Lower lobe of right lung (tissue), 2 donors: ENCODE results near the gene BSN. TPM values are rescaled to one million over a fixed set of nuclear protein-coding genes. Genes with fewer than 3 reads are reported as not detected.

ENCODE experiments used
- ATAC-seq, 2 donors: fragments of 200-7000 bp; cut with Tn5 transposase; one replicate each; pipeline ENCODE4 v1.9.1; 2020 to 2022; ENCODE audit warnings: mild to moderate bottlenecking in 2 of 2, moderate library complexity in 2 of 2
- DNase-seq: peaks from one replicate; pipeline ENCODE4 v3.0.0-alpha.2; 2020
- H3K27ac ChIP-seq: fragments of 200-600 bp; one replicate; pipeline ENCODE4 v1.8.0; 2022
- H3K27me3 ChIP-seq: fragments of 200-600 bp; one replicate; pipeline ENCODE4 v1.8.0; 2022; ENCODE audit warnings: low read depth
- H3K36me3 ChIP-seq: fragments of 200-600 bp; one replicate; pipeline ENCODE4 v1.8.0; 2022; ENCODE audit warnings: mild to moderate bottlenecking
- H3K4me1 ChIP-seq: fragments of 200-600 bp; one replicate; pipeline ENCODE4 v1.8.0; 2022
- H3K4me3 ChIP-seq: fragments of 200-600 bp; one replicate; pipeline ENCODE4 v1.8.0; 2022; ENCODE audit warnings: mild to moderate bottlenecking
- H3K9me3 ChIP-seq: fragments of 200-600 bp; one replicate; pipeline ENCODE4 v1.8.0; 2022
- CTCF ChIP-seq: fragments of 200-600 bp; IDR thresholded peaks from one replicate; pipeline ENCODE4 v1.8.0; 2022; ENCODE audit warnings: antibody characterized with exemption, mild to moderate bottlenecking
- intact Hi-C: fragments of 100-400 bp; cut with DNase I; formaldehyde crosslinking; loops from one replicate; pipeline ENCODE4 v1.11.0; 2022
- total RNA-seq: library from RNA; stranded (reverse); fragmentation: NEBNext Ultra II Directional; extraction: Animal tissue kit (Norgen Biotek cat#: 25700); gene quantifications from one replicate; pipeline ENCODE4 v1.2.1, GENCODE V29; 2021
- donor health status: DM: no; HTN: yes; CAD: no; lungs with severe emphysema.

Gene BSN
- total RNA-seq, 1 donor from 2014 or later: 0.35 TPM

GRCh38 chr3:49606427-49606826, 52.1 kb downstream of the BSN start:
- Histone ChIP-seq H3K9me3 (no peaks in the 10 kb centered on the region), H3K4me3 (no peak overlapping the region), H3K27ac (no peak overlapping the region), H3K36me3 (no peaks in the 10 kb centered on the region), H3K27me3 (no peaks in the 10 kb centered on the region), H3K4me1 (no peaks in the 10 kb centered on the region)
- TF ChIP-seq CTCF: no peak
- intact Hi-C loops: no loop called here
- no peak for ATAC-seq
- DNase-seq: no peak

- Histone ChIP-seq H3K4me3 (no peak overlapping the region), H3K27ac (no peak overlapping the region), H3K9me3 (peaks cover under 1% of the 10 kb centered on the region), H3K27me3 (no peaks in the 10 kb centered on the region), H3K36me3 (no peaks in the 10 kb centered on the region), H3K4me1 (no peaks in the 10 kb centered on the region)
- peak in 1 of 2 donors; percentile 43 for ATAC-seq
- intact Hi-C loops: no loop called here
- TF ChIP-seq CTCF: no peak
- DNase-seq: no peak
Observed at GRCh38 chr3:49607105-49607591, 52.9 kb downstream of the BSN start.

- no peak for DNase-seq
Observed at GRCh38 chr3:49607796-49608195, 53.5 kb downstream of the BSN start.

GRCh38 chr3:49609314-49609713, 55.0 kb downstream of the BSN start:
- ATAC-seq (no peak), DNase-seq (no peak)
- Histone ChIP-seq H3K4me3 (no peak overlapping the region), H3K36me3 (no peaks in the 10 kb centered on the region), H3K4me1 (no peaks in the 10 kb centered on the region), H3K27me3 (no peaks in the 10 kb centered on the region), H3K9me3 (peaks cover 4% of the 10 kb centered on the region), H3K27ac (no peak overlapping the region)
- intact Hi-C loops: no loop called here
- no peak for TF ChIP-seq CTCF

More at GRCh38 chr3:49607796-49608195, 53.5 kb downstream of the BSN start:
- intact Hi-C loops: no loop called here
- Histone ChIP-seq H3K27ac (no peak overlapping the region), H3K9me3 (peaks cover 4% of the 10 kb centered on the region), H3K27me3 (no peaks in the 10 kb centered on the region), H3K4me1 (no peaks in the 10 kb centered on the region), H3K36me3 (no peaks in the 10 kb centered on the region), H3K4me3 (no peak overlapping the region)
- ATAC-seq: no peak
- peak; percentile 8 for TF ChIP-seq CTCF

- Histone ChIP-seq H3K36me3 (no peaks in the 10 kb centered on the region), H3K4me1 (no peaks in the 10 kb centered on the region), H3K27me3 (no peaks in the 10 kb centered on the region), H3K27ac (no peak overlapping the region), H3K9me3 (peaks cover 4% of the 10 kb centered on the region), H3K4me3 (no peak overlapping the region)
- TF ChIP-seq CTCF: no peak
- ATAC-seq (peak in 1 of 2 donors; percentile 22), DNase-seq (no peak)
- intact Hi-C loops: no loop called here
Observed at GRCh38 chr3:49609815-49610214, 55.5 kb downstream of the BSN start.
